ENCODE results near the gene STRN3.

GRCh38 chr14:31036552-31036951, 10.4 kb upstream of the STRN3 start:
- TF ChIP-seq CTCF (conservative IDR thresholded peaks at IDR 0.05; ENCODE audit: low read length) (no peak), EZH2phosphoT487 (IDR thresholded peaks at IDR 0.05; ENCODE audit: borderline replicate concordance, low read depth, low read length) (no peak)

Measured in OCI-LY7 (cell line).